NCI-H345 treated with DMSO at 0.1 percent for 48 hours (cell line): Measurements from ENCODE around the gene TMC3.

ENCODE experiments used
- DNase-seq: peaks from one replicate; lab custom pipeline; 2025; ENCODE audit not compliant: unreplicated experiment; lab: John Stamatoyannopoulos, UW

Gene TMC3

GRCh38 chr15:81282606-81282895, 91.5 kb downstream of the TMC3 start:
- DNase-seq = no peak

GRCh38 chr15:81281766-81282605, 92.0 kb downstream of the TMC3 start:
- no peak for DNase-seq

- DNase-seq = no peak
These were observed 92.6 kb downstream of the TMC3 start for GRCh38 chr15:81281456-81281735.
